ENCODE measurements around the gene SCN2B. TPM values are rescaled to one million over a fixed set of nuclear protein-coding genes. Genes with fewer than 3 reads are reported as not detected.

SCN2B gene
- total RNA-seq, 1 donor = not detected

DNA sequence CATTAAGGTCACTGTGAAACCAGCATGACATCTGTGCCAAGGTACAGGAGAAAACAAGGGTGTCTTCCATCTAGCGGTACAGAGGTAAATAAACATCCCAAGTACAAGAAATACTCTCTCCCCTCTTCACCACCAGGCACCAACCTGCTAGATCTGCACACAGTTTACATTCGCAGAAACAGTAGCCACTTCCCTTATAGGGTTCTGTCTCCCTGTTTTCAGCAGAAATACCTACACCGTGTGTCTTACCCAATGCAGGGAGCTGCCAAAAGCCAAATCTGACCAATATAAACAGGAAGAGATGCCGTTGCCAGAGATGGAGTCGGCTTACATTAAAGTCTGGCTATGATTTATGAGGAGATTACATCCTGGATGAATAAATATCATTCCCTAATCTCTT lies 25.0 kb downstream of the SCN2B start:
- no peak for TF ChIP-seq CTCF (IDR thresholded peaks at IDR 0.05; ENCODE audit: insufficient read depth, low read length)
- H3K4me3 ChIP-seq (ENCODE audit: low read depth, low read length) = no peak overlapping the region
- no peak for DNase-seq (ENCODE audit: low read depth)

- DNase-seq (ENCODE audit: low read depth) = no peak
- no peak for TF ChIP-seq CTCF (IDR thresholded peaks at IDR 0.05; ENCODE audit: insufficient read depth, low read length)
- H3K4me3 ChIP-seq (ENCODE audit: low read depth, low read length) = no peak overlapping the region
Observed at GRCh38 chr11:118149493-118149892, 26.9 kb downstream of the SCN2B start.

- no peak overlapping the region for H3K4me3 ChIP-seq (ENCODE audit: low read depth, low read length)
- no peak for DNase-seq (ENCODE audit: low read depth)
- no peak for TF ChIP-seq CTCF (IDR thresholded peaks at IDR 0.05; ENCODE audit: insufficient read depth, low read length)
Observed at GRCh38 chr11:118148856-118149255, 27.6 kb downstream of the SCN2B start.

DNA sequence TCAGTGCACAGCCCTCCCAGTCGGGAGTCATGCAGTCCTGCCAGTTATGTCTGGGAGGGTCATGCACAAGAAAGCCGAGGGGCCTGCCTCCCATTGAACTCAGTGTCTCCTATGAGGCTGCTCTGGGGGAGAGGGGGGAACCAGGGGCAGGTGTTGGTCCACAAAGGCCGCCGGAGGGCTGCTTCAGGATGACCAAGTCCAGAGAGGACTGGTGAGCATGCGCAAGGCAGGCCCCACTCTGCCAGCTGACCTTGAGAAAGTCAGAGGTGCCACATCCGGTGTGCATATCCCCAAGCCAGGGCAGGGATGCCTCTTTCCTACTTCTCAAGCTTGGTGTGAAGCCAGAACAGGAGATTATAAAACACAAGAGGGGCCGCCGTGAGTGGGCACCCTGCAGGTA lies 28.2 kb downstream of the SCN2B start:
- no peak for TF ChIP-seq CTCF (IDR thresholded peaks at IDR 0.05; ENCODE audit: insufficient read depth, low read length)
- DNase-seq (ENCODE audit: low read depth) = no peak
- H3K4me3 ChIP-seq (ENCODE audit: low read depth, low read length) = no peak overlapping the region

DNA sequence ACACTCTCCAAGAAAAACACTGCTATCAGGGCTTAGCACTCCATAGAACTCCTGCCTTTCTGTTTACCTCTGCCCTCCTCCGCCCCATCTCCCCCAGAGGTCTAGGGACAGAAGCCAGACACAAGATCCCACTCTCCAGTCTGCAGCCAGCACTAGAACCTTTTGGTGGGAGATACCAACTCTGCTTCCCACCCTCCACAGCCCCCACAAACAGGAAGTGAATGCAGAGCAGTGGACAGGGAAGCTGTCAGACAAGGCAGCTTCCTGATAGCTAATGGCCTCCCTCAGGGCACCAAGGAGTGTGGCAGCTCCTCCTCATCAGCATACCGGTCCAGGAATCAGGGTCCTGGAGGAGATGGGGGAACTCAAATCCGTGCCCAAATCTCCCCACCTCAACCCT lies 28.9 kb downstream of the SCN2B start:
- DNase-seq (ENCODE audit: low read depth) = no peak
- no peak overlapping the region for H3K4me3 ChIP-seq (ENCODE audit: low read depth, low read length)
- TF ChIP-seq CTCF (IDR thresholded peaks at IDR 0.05; ENCODE audit: insufficient read depth, low read length) = no peak

- no peak for TF ChIP-seq CTCF (IDR thresholded peaks at IDR 0.05; ENCODE audit: insufficient read depth, low read length)
- DNase-seq (ENCODE audit: low read depth) = no peak
- no peak overlapping the region for H3K4me3 ChIP-seq (ENCODE audit: low read depth, low read length)
Observed at GRCh38 chr11:118146554-118146953, 29.9 kb downstream of the SCN2B start.

All from fibroblast of the aortic adventitia (primary cell).